EL (cell line): Measurements from ENCODE around the gene GLCCI1.

Source experiments
- DNase-seq: peaks from one replicate; pipeline ENCODE4 v3.0.0-alpha.2; 2016

GLCCI1 gene

DNA sequence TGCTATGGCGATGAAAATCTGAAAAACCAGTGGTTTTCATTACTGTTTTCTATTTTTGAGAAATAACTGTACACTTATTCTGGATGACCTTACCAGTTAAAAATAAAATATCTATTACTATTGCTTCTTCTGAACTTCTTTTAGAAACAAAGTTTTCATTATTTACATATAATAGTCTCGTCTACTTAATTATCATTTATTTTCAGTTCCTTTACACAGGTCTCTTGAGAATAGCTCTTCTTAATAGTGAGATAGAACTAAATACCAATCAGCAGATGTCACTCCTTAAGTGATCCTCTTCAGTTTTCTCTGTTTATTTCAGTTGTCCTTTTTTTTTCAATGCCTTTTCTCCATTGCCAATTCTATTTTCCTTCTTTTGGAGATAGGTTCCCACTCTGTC lies 4.3 kb upstream of the GLCCI1 start:
- no peak for DNase-seq

DNA sequence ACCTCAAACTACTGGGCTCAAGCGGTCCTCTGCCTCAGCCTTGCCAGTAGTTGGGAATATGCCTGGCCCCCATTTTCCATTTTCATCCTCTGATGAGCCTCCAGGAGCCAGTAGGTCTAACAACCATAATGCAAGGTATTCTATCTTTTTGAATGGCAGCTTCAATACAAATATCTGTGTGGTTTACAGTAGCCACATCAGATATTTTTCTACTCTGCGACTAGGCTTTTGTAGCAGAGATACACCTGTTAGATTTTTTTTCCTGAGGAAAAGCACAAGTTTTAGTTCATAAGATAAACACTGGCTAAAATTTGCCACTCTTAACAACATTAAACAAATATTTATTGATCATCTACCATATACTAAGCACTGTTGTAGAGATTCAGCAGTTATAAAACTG lies 3.9 kb upstream of the GLCCI1 start:
- no peak for DNase-seq

DNA sequence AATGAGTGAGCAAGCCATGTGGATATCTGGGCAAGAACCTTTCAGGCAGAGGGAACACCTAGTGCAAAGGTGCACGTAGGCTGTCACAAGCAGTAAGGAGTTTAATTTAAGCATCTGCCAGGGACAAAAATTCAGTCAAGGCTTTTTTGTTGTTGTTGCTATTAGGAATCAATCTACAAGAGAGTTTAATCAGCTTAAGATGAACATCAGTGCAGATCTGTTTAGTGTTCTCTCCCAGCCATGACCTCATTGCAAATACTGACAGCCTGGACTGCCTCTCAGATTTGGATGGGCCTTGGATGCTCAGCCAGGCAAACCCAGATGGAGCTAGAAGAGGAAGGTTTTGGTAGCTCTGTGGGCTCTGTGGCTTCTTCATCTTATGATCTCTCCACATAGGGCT lies 3.3 kb upstream of the GLCCI1 start:
- DNase-seq: no peak

DNA sequence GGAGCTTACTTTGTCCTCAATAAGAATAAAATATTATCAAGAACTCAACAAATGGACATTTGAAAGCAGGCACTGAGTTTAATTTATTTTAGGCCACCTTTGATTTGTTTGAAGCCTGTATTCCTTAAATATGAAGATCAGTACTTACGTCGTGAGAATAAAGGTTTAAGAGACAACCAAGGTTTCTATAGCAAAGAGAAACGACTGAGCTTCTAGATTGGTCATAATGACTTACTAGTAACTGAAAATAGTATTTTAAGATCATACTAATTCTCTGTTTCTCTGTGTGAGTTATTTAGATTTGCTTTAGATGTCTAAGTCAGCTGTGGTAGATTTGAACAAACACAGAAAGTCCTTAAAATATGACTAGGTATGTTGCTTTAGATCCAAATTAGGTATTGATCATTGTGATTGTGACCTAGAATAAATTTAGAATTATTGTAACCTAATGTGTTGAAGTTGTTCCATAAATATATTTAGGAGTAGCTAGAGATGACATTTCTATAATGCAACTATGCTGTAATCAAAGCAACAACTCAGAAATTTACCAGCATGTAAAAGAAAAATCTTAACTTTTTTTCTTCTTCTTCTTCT lies 2.4 kb upstream of the GLCCI1 start:
- DNase-seq: no peak

DNA sequence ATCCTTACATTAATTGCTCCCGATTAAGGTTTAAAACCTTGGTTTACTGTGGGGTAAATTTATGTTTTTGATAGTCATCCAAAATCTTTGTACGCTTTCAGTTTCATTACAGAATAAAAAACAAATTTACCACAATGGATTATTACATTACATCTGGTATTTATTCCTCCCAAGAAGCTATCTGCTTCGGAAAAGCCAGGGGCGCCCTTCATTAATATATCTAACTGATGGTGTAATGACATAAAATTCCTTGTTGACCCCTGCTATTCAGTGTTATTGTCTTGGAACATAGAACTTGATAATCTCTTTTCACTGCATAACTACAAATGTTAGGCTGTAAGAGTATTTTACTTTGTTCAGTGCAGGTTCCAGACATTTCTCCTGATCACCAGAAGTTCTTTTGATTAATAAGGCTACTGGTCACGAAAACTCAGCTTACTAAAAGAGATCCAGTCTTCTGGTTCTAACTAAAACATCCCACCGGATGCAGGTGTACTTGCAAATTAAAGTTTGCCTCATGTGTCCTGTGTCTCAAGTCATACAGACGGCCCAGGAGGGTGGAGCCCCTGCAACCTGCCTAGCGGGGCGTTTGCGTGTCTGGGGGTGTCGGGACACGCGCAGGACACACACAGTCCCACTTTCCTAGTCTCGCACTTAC lies 581 bp upstream of the GLCCI1 start:
- DNase-seq: no peak

DNA sequence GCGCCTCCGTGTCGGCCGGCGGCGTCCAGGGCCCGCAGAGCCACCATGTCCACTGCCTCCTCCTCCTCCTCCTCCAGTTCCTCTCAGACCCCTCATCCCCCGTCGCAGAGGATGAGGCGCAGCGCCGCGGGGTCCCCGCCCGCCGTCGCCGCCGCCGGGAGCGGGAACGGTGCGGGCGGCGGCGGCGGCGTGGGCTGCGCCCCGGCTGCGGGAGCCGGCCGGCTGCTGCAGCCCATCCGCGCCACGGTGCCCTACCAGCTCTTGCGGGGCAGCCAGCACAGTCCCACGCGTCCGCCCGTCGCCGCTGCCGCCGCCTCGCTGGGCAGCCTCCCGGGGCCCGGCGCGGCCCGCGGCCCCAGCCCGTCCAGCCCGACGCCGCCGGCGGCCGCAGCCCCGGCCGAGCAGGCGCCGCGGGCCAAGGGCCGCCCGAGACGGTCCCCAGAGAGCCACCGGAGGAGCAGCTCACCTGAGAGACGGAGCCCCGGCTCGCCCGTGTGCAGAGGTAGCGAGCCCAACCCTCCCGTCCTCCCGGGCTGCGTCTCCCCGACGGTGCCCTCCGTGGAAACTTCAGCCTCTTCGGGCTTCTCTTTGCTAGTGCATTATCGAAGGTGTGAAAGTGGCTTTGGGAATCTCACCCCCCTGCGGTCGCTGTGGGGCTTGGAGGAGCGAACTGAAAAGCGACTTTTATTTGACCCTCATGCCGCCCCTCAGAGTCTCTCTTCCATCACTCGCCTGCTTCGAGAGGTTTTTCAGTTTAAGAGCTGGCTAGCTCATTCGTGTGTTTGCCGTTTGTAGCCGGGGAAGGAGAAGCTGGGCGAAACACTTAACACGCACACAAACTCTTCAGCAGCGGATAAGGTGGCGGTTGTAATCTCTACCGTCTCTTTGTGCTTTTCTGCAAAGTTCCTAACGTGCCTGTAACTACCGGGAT lies 975 bp downstream of the GLCCI1 start:
- DNase-seq: peak; percentile 60

DNA sequence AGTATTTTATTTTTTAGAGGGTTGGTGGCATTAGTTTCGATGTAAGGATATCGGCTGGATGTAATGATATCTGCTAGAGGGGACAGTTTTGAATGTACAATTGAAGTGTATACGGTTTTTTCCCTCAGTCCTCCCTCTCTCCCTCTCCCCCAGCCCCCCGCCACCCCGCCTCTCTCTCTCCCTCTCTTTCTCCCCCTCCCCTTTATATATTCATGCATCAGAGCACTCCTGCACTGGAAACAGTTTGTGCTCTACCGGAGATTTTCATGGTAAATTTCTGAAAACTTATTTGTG lies 1.6 kb downstream of the GLCCI1 start:
- DNase-seq: no peak

DNA sequence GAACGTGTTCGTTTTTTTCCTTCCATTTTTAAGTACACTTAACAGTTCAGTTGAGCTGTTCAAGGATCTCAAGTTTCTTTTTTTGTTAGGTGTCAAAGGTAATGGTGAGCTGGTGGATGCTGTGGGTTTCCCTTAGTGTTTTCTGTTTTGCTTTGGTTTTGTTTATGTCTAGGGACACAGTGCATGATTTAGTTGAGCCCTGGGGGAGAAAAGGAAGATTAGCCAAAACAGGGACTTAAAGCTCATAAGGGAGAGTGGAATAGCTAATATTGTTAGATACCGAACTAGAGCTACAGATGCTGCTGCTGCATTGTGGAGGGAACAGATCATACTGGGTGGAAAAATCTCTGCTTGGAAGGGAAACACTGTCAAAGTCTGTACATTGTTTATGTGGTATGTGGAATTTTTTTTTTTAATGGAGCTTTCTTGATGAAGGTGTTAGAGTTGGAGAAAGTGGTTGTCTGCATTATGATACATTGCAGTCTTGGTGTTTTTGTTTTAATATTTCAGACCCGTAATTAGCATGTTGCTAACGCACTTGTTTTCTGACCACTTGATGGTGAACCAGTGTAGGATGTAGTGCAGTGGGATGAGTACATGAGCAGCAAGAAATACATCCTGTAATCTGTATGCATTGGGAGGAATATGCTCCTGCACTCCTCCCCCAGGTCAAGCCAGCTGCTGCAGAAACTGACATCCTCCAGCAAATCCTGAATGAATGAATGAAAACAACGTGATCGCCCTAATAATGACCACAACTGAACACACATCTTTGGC lies 2.1 kb downstream of the GLCCI1 start:
- peak; percentile 44 for DNase-seq

DNA sequence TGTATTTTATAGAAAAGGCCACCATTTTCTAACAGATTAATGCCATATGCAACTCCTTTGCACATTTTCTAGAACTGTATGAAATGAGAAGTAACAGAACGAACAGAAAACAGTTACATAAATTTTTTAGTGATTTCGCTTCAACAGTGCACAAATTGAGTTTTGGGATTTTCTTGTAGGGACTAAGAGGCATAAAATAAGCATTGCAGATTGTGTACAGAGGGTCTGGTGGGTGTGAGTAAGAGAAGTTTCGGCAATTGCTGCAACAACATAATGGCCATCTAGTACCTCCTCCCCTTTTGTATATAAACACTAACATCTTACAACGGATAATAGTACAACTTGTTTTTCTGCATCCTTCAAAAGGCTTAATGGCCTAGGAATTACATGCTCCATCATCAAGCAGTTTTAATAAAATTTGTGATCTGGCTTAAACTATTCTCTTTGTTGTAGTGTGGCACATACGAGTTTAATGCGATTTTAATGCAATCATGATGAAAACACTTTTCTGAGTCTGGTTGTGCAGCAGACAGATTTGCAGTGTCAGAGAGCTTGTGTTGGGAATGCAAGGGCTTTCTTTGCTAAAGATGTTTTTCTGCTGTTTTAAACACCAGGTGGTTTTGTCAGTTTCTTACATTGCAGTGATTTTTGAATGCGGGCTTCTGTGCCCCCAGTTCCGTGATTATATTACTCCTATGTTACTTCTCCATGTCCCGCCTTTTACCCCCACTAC lies 2.9 kb downstream of the GLCCI1 start:
- DNase-seq: no peak

DNA sequence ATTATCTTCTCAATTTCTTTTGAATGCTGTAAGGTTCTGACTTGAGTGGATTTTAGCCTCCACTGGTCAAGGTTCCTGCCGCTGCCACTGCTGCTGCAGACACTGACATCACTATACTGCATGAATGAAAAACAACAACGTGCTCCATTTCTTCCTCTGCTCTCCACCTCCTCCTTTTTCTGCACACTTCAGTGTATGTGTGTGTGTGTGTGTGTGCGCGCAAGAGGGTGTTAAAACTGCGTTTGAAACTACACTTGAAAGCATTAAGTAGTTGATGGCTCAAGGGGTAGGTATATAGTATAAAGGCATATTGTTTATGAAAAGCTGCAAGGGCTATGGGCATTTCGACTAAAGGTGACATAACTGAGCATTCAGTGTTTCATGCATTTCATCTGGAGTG lies 3.5 kb downstream of the GLCCI1 start:
- DNase-seq: no peak

DNA sequence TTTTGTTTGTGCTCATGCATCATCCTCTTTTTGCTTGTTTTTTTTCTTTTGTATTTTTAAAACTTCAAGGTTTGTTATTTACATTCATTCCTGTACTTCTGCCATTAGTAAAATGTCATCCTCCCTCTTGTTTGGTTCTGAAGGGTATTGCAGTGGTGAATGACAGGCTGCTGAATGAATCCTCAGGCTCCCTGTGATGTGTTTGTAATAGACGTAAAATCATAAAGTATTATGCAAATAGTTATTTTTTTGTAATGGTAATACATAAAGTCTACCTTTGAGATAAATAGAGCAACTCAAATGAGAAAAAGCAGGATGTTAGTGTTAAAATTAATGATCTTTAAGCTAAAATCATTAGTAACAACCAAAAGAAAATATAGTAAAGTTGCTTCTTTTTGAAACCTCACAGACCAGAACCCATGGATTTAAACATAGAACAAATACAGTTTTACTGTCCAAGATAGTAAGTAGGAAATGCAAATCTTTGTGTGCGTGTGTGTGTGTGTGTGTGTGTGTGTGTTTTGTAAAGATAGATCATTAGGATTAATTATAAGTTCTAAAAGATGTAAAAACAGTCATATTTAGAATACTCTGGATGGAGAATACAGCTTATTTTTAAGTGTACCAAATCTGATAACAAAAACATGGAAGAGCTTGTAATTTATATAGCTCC lies 4.5 kb downstream of the GLCCI1 start:
- no peak for DNase-seq

DNA sequence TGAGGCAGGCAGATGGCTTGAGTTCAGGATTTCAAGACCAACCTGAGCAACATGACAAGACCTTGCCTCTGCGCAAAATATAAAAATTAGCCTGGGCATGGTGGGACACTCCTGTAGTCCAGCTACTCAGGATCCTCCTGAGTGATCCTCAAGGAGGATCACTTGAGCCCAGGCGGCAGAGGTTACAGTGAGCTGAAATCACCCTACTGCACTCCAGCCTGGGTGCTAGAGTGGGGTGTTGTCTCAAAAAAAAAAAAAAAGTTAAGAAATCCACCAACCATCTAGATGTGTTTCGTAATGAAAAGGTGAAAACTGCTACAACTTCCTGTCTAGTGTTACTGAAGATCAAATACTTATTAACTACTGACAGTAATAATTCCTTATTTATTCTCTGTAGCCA lies 8.1 kb downstream of the GLCCI1 start:
- no peak for DNase-seq

DNA sequence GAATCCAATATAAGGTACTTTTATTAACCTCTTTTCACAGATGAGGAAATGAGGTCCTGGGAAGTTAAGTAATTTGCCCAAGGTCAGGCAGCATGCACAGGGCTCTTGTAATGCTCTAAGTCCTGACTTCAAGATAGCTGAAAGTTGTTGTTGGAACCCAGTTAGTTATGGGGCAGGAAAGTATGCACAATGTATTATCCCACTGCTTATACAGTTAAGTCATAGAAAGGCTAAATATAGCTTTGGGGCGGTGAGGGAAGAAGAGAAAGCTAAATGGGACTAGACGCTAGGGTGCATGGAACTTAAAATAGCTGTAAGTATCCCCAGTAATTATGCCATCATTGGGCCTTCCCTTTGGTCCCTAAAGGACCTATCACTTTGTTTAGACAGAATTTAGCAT lies 9.2 kb downstream of the GLCCI1 start:
- DNase-seq: no peak

DNA sequence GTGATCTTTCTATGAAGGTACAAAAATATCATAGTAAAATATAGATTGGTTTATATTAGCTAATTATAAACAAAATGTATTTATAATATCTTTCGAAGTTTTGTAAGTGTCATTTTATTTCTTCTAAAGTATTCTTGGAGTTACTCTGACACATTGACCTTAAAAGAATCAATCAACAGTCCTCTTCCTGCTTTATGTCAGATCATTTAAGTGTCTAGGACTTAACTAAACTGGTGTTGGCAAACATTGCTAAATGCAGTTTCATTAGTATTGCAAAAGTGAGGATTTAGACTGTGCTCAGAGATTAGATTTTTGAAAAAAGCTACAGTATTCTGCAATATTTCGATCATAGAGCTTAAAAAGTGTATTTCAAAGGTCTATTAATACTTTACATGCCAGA lies 10.3 kb downstream of the GLCCI1 start:
- DNase-seq: no peak

DNA sequence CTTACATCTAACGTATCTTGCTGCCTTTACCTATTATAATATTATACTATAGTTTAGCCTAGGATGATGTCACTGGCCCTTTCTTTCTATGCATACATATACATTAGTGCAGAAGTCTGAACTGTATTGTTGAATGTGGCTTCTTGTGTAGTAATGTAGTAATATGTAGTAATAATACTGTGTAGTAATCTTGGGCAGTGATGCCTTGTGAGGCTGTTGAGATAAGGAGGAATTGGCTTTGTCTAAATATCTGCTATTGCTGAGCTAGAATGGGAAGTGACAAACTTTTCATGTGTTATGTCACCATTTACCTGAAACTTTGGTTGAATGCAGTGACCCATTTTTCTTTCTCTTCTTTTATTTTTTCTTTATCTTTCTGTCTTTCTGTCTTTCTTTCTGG lies 11.0 kb downstream of the GLCCI1 start:
- DNase-seq: no peak

DNA sequence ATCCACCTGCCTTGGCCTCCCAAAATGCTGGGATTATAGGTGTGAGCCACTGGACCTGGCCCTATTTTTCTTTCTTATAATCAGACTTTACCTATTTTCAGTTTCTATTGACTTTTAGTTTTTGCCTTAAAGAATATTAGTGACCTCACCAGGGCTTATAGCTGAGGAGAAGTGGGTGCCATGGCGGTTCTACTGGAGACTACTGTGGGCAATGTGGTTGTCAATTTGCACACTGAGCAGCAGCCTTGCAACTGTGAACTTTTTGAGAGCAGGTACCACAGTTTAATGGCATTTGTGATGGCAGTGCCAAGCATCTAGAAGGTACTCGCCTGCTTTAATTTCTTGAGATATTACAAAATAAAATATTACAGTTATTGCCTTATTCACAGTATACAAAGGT lies 11.5 kb downstream of the GLCCI1 start:
- DNase-seq: no peak

DNA sequence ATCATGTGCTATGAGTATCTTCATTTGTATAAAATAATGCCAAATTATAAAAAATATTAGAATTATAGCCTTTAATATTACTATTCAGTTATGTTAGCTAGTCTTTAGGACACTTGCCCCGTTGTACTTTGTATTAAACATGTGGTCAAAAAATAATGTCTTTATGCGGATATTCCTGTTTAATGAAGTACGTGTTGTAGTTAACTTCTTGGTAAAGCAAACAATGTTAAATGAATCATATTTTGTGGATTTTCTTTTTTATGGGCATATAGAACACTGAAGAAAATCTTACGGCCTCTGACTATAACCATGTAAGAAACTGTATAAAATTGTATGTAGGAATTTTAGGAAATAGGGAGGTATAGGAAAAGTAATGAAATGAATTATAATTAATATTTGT lies 14.3 kb downstream of the GLCCI1 start:
- no peak for DNase-seq

DNA sequence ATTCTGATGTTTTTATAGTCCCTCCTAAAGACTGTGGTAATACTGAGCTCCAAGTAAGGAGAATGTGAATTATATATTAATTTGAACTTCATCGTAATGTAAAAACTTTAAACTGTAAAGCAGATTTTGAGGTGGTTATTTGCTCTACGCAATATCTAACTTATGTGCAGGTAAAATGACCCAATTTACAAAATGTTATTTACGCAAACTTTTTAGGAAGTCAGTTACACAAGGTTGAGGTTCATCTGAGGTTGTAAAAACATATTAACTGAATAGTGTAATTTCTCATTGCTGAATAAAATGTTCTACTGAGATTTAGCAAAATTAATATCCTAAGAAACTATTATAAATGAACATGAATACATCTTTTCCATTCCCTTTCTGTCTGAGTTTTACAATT lies 15.8 kb downstream of the GLCCI1 start:
- no peak for DNase-seq

DNA sequence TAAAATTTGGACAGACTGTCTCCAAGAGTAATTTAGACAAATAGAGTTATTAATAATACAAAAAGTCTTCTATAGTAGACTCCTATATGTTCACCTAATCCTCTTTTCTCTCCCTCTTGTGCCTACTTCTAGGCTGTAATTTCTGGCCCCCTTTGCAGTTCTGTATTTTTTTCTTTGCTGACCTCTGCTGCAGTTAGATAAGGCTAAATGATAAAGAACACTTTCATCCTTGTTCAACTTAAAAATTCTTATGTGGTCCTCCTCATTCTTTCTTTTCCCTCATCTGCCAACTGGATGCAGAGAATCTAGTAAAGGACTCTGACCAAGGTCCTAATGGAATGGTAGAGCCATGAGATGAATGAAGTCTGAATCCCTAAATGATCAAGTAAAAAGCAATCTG lies 20.1 kb downstream of the GLCCI1 start:
- DNase-seq: no peak

DNA sequence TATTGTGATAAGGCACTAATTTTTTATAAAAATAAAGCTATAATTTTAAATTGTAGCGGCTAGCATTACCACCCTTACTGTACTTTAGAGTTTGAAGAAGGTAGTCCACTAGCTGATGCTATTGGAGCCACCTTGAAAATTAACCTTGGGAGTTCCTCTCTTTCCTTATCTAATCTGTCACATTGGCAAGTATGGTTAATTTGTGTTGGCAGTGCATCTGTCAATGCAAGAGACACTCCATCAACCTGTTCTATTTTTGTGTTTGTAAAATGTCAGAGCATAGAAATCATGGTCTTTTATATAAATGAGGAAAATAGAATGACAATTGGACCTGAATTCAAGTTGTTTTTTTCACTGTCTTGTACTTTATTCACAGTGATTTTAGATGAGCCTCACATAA lies 20.5 kb downstream of the GLCCI1 start:
- DNase-seq: no peak

DNA sequence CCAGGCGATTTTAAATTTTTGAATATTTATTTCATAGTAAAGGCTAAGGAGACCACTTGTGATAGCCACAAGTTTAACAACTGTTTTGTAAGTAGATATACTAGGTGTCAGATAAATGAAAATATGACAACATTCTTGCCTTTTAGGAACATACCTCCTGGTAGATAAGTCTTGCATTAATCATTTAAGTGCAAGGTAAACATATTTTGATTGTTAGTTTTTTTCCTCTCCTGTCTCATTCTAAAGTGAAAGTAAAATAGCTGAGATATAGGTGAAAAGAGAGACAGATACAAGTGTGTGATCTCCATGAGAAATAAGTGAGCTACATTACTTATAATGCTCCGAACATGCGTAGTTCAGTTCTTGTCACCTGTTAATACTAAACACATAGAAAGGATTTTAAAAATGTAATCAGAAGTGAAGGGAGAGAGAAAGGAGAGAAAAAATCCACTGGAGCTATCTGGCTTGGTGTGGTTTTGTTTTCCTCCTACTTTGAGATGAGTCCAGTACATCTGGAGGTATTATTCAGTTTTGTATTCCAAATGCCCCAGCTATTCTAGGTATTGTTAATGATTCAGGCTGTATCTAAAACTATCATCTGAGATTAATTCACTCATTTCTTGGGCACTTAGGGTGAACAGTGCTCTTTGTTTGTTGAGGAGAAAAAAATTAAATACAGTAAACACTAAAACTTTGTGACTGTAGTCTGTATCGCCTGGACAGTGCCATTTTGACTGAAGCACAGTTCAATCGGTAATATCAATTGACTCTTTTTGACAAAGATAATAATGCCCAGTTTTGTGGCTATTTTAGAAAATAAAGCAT lies 21.2 kb downstream of the GLCCI1 start:
- no peak for DNase-seq

DNA sequence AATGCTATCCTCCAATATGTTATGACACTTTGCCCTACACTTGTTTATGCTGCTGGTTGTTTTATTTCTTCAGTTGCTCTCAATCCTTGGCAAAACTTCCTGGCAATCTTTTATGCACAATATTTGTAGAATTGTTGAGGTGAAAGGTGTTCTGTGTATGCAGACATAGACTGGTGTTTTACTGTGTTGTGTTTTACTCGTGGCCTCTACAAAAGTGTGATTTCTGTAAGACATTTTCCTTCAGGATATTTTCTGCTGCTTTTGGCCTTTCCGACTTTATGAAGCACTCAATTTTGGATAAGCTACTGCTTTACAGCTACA lies 21.8 kb downstream of the GLCCI1 start:
- DNase-seq: no peak
